ENCODE results near the gene PLOD1.

The PLOD1 gene

DNA sequence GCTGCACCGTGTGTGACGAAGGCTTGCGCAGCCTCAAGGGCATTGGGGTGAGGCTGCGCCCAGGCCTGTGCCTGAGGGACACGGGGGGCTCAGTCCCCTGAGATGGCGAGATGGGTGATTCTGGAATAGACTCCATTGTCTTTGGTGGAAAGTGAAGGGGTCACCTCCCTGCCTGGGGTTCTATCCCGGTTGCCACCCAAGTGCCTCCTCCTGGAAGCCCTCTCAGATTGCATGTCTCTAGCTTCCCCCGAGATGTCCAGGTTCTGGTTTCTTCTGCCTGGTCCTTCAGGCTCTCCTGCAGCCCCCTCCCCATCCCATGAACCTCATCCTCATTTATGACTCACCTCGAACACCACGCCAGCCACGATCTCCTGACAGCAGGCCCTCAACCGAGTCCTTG lies 23.4 kb downstream of the PLOD1 start:
- POLR2A ChIA-PET: no interaction called here
- CTCF ChIA-PET: interaction anchor here (0.8 kb wide), 1 partner anchor 9 kb away, joined by 3 read pairs; no protein-coding TSS in a partner anchor

GRCh38 chr1:11960276-11960675 lies 25.8 kb downstream of the PLOD1 start:
- CTCF ChIA-PET: no interaction called here

More for the DNA sequence above, 23.4 kb downstream of the PLOD1 start:
- no peak for DNase-seq (ENCODE audit: low read depth, low spot score)
- H3K4me3 ChIP-seq (ENCODE audit: low read depth, low read length): no peak overlapping the region
- TF ChIP-seq CTCF (IDR thresholded peaks at IDR 0.05; ENCODE audit: insufficient read depth, low read length, missing control alignments): no peak

GRCh38 chr1:11960715-11961114 lies 26.2 kb downstream of the PLOD1 start:
- TF ChIP-seq CTCF (IDR thresholded peaks at IDR 0.05; ENCODE audit: insufficient read depth, low read length, missing control alignments): no peak
- no peak overlapping the region for H3K4me3 ChIP-seq (ENCODE audit: low read depth, low read length)
- DNase-seq (ENCODE audit: low read depth, low spot score): no peak
- ChIA-PET CTCF (no interaction called here), POLR2A (interaction anchor here (0.6 to 1.1 kb wide), 2 partner anchors 12 to 43 kb away, joined by 3 to 4 read pairs; no protein-coding TSS in a partner anchor)

More at GRCh38 chr1:11960276-11960675, 25.8 kb downstream of the PLOD1 start:
- TF ChIP-seq CTCF (IDR thresholded peaks at IDR 0.05; ENCODE audit: insufficient read depth, low read length, missing control alignments): no peak
- H3K4me3 ChIP-seq (ENCODE audit: low read depth, low read length): no peak overlapping the region
- no peak for DNase-seq (ENCODE audit: low read depth, low spot score)
- POLR2A ChIA-PET: interaction anchor here (1.1 kb wide), 1 partner anchor 12 kb away, joined by 3 read pairs; no protein-coding TSS in a partner anchor

DNA sequence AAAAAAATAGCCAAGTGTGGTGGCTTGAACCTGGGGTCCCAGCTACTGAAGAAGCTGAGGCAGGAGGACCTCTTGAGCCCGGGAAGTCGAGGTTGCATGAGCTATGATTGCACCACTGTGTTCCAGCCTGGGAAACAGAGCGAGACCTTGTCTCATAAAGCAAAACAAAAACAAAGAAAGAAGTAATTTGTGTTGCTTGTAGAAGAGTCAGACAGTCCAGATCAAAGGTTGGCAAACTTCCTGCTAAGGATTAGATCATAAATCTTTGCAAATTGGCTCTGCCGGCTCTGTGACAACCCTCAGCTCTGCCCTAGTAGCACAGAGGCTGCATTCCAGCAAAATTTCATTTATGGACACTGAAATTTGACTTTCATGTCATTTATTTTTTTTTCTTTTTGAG lies 26.7 kb downstream of the PLOD1 start:
- no peak overlapping the region for H3K4me3 ChIP-seq (ENCODE audit: low read depth, low read length)
- ChIA-PET CTCF (no interaction called here), POLR2A (interaction anchor here (0.6 to 1.6 kb wide), 4 partner anchors 13 to 42 kb away, joined by 3 to 5 read pairs (median 4); no protein-coding TSS in a partner anchor)
- TF ChIP-seq CTCF (IDR thresholded peaks at IDR 0.05; ENCODE audit: insufficient read depth, low read length, missing control alignments): no peak
- no peak for DNase-seq (ENCODE audit: low read depth, low spot score)

GRCh38 chr1:11963622-11964021 lies 29.1 kb downstream of the PLOD1 start:
- CTCF ChIA-PET: no interaction called here
- DNase-seq (ENCODE audit: low read depth, low spot score): no peak
- no peak for TF ChIP-seq CTCF (IDR thresholded peaks at IDR 0.05; ENCODE audit: insufficient read depth, low read length, missing control alignments)
- H3K4me3 ChIP-seq (ENCODE audit: low read depth, low read length): no peak overlapping the region
- POLR2A ChIA-PET: interaction anchor here (0.7 kb wide), 1 partner anchor 29 kb away, joined by 3 read pairs; no protein-coding TSS in a partner anchor

DNA sequence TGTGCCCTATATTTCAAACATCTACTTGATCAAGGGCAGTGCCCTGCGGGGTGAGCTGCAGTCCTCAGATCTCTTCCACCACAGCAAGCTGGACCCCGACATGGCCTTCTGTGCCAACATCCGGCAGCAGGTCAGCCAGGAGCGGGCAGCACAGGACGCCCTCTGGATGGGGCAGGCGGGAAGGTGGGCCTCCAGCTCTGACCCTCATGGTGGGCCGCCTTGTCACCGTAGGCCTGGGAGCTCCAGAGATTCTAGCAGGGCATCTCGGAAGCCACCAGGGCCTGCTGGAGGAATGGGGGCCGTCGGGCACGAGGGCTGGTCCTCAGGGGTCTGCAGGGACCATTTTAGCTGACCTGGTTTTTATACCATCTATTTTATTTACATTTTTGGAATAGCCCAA lies 30.1 kb downstream of the PLOD1 start:
- TF ChIP-seq CTCF (IDR thresholded peaks at IDR 0.05; ENCODE audit: insufficient read depth, low read length, missing control alignments): no peak
- ChIA-PET POLR2A (no interaction called here), CTCF (no interaction called here)
- H3K4me3 ChIP-seq (ENCODE audit: low read depth, low read length): no peak overlapping the region
- no peak for DNase-seq (ENCODE audit: low read depth, low spot score)
